ENCODE measurements around the gene PTPN4. TPM values are rescaled to one million over a fixed set of nuclear protein-coding genes. Genes with fewer than 3 reads are reported as not detected.

PTPN4 gene
- total and polyA plus RNA-seq, 9 of the 15 experiments (the other 6 are each of a cell fraction or from before 2014, with no cell fraction given), result 5.0 to 32.8 (median 27.3) TPM

GRCh38 chr2:120012771-120013596 lies 253.3 kb downstream of the PTPN4 start, which contains the start of gene EPB41L5 (continued):
- peak; percentile 46; the same call in 1 of the 2 replicates for TF ChIP-seq ZBTB5 (IDR thresholded peaks at IDR 0.05)
- TF ChIP-seq POLR2A (conservative IDR thresholded peaks at IDR 0.05), result peak; percentile 65
- no peak for TF ChIP-seq ZBTB17 (CRISPR knock-in tag; IDR thresholded peaks at IDR 0.05)
- TF ChIP-seq RB1 (IDR thresholded peaks at IDR 0.05; ENCODE audit: low read depth), result peak; percentile 33
- TF ChIP-seq ETV6 (IDR thresholded peaks at IDR 0.05; ENCODE audit: borderline replicate concordance in 1 of 2, low read depth in 2 of 2, low read length in 1 of 2), result no peak
- TF ChIP-seq ETV6 (CRISPR knock-in tag; IDR thresholded peaks at IDR 0.05; ENCODE audit: borderline replicate concordance), result peak; percentile 94
- 0 out of 2 replicates have a peak, but pooled peaks have one; percentile 19 for TF ChIP-seq ELF4 (CRISPR knock-in tag; IDR thresholded peaks at IDR 0.05)
- TF ChIP-seq PBX2 (CRISPR knock-in tag; IDR thresholded peaks at IDR 0.05; ENCODE audit: low read depth), result no peak
- no peak for TF ChIP-seq PBX2 (tag; conservative IDR thresholded peaks at IDR 0.05; ENCODE audit: low read depth)
- peak; percentile 83; the same call in 1 of the 2 replicates for TF ChIP-seq NR1H2 (CRISPR knock-in tag; IDR thresholded peaks at IDR 0.05)
- peak; percentile 4; the same call in 1 of the 2 replicates for TF ChIP-seq NFIC (IDR thresholded peaks at IDR 0.05)
- TF ChIP-seq ZNF766 (CRISPR knock-in tag; conservative IDR thresholded peaks at IDR 0.05), result 0 out of 2 replicates have a peak, but pooled peaks have one; percentile 48
- peak; percentile 78; the same call in 1 of the 2 replicates for TF ChIP-seq ZNF224 (CRISPR knock-in tag; IDR thresholded peaks at IDR 0.05)
- peak; percentile 44 for TF ChIP-seq FUS (optimal IDR thresholded peaks at IDR 0.05; ENCODE audit: low read depth, low read length)

Measured in K562 (cell line).